ACHN (cell line): Measurements from ENCODE around the gene ILDR1.
"Not testable (repeated sequence)": the region's sequence is repeated elsewhere in the genome, so short reads cannot be mapped to it uniquely, and the experiment has no call there.

Source experiments
- DNase-seq: peaks from one replicate; pipeline ENCODE4 v3.0.0-alpha.2; 2015
- in situ Hi-C: cut with HindIII; loops from 2 replicates; pipeline ENCODE4 v1.10.0; 2017; ENCODE audit warnings: low sequenced_read_pairs, low pct_ligation_motif_present, low pct_unique_long_range_greater_than_20kb

ILDR1 gene

GRCh38 chr3:122021811-122022401 lies at the start of gene ILDR1:
ILDR1 (minus strand) TSS chr3:122022247; CDS start chr3:122022077, 170 bp downstream.
- DNase-seq: no peak

GRCh38 chr3:122067588-122068240 lies 45.7 kb upstream of the ILDR1 start:
- DNase-seq: no peak
- in situ Hi-C loops: no loop called here

More at GRCh38 chr3:122021811-122022401, at the start of gene ILDR1:
- in situ Hi-C loops: no loop called here

- in situ Hi-C loops: no loop called here
- no peak for DNase-seq
Observed at GRCh38 chr3:122067214-122067550, 45.1 kb upstream of the ILDR1 start.

- in situ Hi-C loops: no loop called here
- DNase-seq: no peak
Observed at GRCh38 chr3:122066331-122067213, 44.5 kb upstream of the ILDR1 start.

GRCh38 chr3:122064326-122064725 lies 42.3 kb upstream of the ILDR1 start:
- in situ Hi-C loops: no loop called here
- no peak for DNase-seq

- DNase-seq: no peak
- in situ Hi-C loops: no loop called here
Observed at GRCh38 chr3:122063908-122064307, 41.9 kb upstream of the ILDR1 start.

- in situ Hi-C loops: no loop called here
- no peak for DNase-seq
Observed at GRCh38 chr3:122060040-122060698, 38.1 kb upstream of the ILDR1 start.

- in situ Hi-C loops: no loop called here
- no peak for DNase-seq
Observed at GRCh38 chr3:122058294-122058693, 36.2 kb upstream of the ILDR1 start.

- no peak for DNase-seq
- in situ Hi-C loops: no loop called here
Observed at GRCh38 chr3:122057671-122058070, 35.6 kb upstream of the ILDR1 start.

- in situ Hi-C loops: no loop called here
- DNase-seq: no peak
Observed at GRCh38 chr3:122055215-122055614, 33.2 kb upstream of the ILDR1 start, which contains the start of gene CD86. CD86 (plus strand) TSS chr3:122055362; CDS start chr3:122055490, 128 bp downstream.

- no peak for DNase-seq
- in situ Hi-C loops: no loop called here
Observed at GRCh38 chr3:122052968-122053367, 30.9 kb upstream of the ILDR1 start.

GRCh38 chr3:122047773-122048172 lies 25.7 kb upstream of the ILDR1 start:
- in situ Hi-C loops, DNase-seq: not testable (repeated sequence)

- DNase-seq, in situ Hi-C loops: not testable (repeated sequence)
Observed at GRCh38 chr3:122047296-122047695, 25.2 kb upstream of the ILDR1 start.

- no peak for DNase-seq
- in situ Hi-C loops: no loop called here
Observed at GRCh38 chr3:122033023-122033422, 11.0 kb upstream of the ILDR1 start.

GRCh38 chr3:122032531-122032930 lies 10.5 kb upstream of the ILDR1 start:
- DNase-seq: no peak
- in situ Hi-C loops: no loop called here

- in situ Hi-C loops: no loop called here
- DNase-seq: no peak
Observed at GRCh38 chr3:122031123-122031468, 9.0 kb upstream of the ILDR1 start.

- no peak for DNase-seq
- in situ Hi-C loops: no loop called here
Observed at GRCh38 chr3:122030381-122031122, 8.5 kb upstream of the ILDR1 start.

GRCh38 chr3:122025296-122025695 lies 3.2 kb upstream of the ILDR1 start:
- in situ Hi-C loops: no loop called here
- DNase-seq: no peak
